ENCODE data around the gene S100PBP. TPM values are rescaled to one million over a fixed set of nuclear protein-coding genes. Genes with fewer than 3 reads are reported as not detected.
A peak's percentile ranks its signal among the peaks of the same experiment; 100 is the strongest.

The S100PBP gene
- total and polyA plus RNA-seq, 2 of the 13 experiments (the other 11 are each of a cell fraction or from before 2014, with no cell fraction given): 20.4 to 26.1 TPM

DNA sequence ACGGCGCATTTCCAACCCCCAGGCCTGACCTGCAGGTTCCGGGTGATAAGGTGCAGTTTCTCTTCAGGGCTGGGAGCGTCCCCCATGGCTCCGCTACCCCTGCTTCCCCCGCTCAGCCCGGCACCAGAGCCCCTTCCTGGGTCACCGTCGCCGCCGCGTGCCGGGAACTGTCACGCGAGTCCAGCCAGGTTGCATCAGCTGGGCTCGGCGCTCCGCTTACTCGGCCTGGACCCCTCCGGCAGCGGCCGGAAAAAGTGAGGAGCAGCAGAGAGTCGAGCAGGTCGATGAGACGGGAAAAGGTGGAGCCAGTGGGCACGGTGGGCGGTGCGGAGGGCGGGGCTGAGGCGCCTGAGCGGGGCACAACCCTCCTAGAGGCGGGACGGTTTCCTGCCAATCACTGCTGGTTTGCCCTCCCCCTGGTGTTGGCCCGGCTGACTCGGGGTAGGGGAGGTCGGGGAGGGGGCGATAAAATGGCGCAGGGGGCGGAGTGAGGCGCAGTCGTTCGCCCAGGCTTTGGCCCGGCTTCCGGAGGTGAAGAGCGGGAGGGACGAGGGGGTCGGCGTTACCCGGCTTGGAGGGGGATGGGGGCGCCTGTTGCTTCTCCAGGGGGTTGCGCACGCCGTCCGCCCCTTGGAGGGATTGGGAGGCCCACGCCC, at the start of gene S100PBP, which contains the start of gene YARS1 (continued):
- TF ChIP-seq MAZ (IDR thresholded peaks at IDR 0.05; ENCODE audit: borderline replicate concordance, low read depth, low read length) (peak; percentile 95), MAZ (CRISPR knock-in tag; IDR thresholded peaks at IDR 0.05; ENCODE audit: low read depth) (peak; percentile 98), BCL6 (CRISPR knock-in tag; IDR thresholded peaks at IDR 0.05) (peak; percentile 71), ZNF235 (CRISPR knock-in tag; IDR thresholded peaks at IDR 0.05; ENCODE audit: borderline replicate concordance) (no peak), HNF4G (IDR thresholded peaks at IDR 0.05; ENCODE audit: borderline replicate concordance, low read depth, low read length) (0 out of 2 replicates have a peak, but pooled peaks have one; percentile 40), HNF4G (CRISPR knock-in tag; IDR thresholded peaks at IDR 0.05; ENCODE audit: borderline replicate concordance, low read depth) (0 out of 2 replicates have a peak, but pooled peaks have one; percentile 47), NFATC3 (CRISPR knock-in tag; IDR thresholded peaks at IDR 0.05) (peak; percentile 66; the same call in 1 of the 2 replicates), SRY (CRISPR knock-in tag; IDR thresholded peaks at IDR 0.05) (peak; percentile 84), SMC3 (IDR thresholded peaks at IDR 0.05; ENCODE audit: low read length) (no peak), RORA (CRISPR knock-in tag; IDR thresholded peaks at IDR 0.05) (no peak), ZNF614 (CRISPR knock-in tag; IDR thresholded peaks at IDR 0.05; ENCODE audit: borderline replicate concordance) (peak; percentile 93; the same call in 1 of the 2 replicates), ZNF343 (CRISPR knock-in tag; IDR thresholded peaks at IDR 0.05) (peak; percentile 84), KMT2A (CRISPR knock-in tag; IDR thresholded peaks at IDR 0.05) (peak; percentile 99), ZNF33A (CRISPR knock-in tag; IDR thresholded peaks at IDR 0.05; ENCODE audit: borderline replicate concordance) (no peak), CAMTA2 (CRISPR knock-in tag; IDR thresholded peaks at IDR 0.05; ENCODE audit: borderline replicate concordance) (no peak; the same call in 1 of the 2 replicates)
- TF ChIP-seq, protein P1, sequence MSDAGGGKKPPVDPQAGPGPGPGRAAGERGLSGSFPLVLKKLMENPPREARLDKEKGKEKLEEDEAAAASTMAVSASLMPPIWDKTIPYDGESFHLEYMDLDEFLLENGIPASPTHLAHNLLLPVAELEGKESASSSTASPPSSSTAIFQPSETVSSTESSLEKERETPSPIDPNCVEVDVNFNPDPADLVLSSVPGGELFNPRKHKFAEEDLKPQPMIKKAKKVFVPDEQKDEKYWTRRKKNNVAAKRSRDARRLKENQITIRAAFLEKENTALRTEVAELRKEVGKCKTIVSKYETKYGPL (CRISPR knock-in tag; IDR thresholded peaks at IDR 0.05): peak; percentile 54; the same call in 1 of the 2 replicates
- TF ChIP-seq, protein P2, sequence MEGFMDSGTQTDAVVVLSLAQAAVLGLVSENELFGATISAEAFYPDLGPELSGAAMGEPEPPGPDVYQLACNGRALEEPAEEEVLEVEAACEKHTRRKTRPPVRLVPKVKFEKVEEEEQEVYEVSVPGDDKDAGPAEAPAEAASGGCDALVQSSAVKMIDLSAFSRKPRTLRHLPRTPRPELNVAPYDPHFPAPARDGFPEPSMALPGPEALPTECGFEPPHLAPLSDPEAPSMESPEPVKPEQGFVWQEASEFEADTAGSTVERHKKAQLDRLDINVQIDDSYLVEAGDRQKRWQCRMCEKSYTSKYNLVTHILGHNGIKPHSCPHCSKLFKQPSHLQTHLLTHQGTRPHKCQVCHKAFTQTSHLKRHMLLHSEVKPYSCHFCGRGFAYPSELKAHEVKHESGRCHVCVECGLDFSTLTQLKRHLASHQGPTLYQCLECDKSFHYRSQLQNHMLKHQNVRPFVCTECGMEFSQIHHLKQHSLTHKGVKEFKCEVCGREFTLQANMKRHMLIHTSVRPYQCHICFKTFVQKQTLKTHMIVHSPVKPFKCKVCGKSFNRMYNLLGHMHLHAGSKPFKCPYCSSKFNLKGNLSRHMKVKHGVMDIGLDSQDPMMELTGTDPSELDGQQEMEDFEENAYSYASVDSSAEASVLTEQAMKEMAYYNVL (CRISPR knock-in tag; IDR thresholded peaks at IDR 0.05; ENCODE audit: borderline replicate concordance): peak; percentile 39; the same call in 1 of the 2 replicates
- TF ChIP-seq, protein P3, sequence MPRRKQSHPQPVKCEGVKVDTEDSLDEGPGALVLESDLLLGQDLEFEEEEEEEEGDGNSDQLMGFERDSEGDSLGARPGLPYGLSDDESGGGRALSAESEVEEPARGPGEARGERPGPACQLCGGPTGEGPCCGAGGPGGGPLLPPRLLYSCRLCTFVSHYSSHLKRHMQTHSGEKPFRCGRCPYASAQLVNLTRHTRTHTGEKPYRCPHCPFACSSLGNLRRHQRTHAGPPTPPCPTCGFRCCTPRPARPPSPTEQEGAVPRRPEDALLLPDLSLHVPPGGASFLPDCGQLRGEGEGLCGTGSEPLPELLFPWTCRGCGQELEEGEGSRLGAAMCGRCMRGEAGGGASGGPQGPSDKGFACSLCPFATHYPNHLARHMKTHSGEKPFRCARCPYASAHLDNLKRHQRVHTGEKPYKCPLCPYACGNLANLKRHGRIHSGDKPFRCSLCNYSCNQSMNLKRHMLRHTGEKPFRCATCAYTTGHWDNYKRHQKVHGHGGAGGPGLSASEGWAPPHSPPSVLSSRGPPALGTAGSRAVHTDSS (CRISPR knock-in tag; conservative IDR thresholded peaks at IDR 0.05): 0 out of 2 replicates have a peak, but pooled peaks have one; percentile 73
- TF ChIP-seq, protein P4, sequence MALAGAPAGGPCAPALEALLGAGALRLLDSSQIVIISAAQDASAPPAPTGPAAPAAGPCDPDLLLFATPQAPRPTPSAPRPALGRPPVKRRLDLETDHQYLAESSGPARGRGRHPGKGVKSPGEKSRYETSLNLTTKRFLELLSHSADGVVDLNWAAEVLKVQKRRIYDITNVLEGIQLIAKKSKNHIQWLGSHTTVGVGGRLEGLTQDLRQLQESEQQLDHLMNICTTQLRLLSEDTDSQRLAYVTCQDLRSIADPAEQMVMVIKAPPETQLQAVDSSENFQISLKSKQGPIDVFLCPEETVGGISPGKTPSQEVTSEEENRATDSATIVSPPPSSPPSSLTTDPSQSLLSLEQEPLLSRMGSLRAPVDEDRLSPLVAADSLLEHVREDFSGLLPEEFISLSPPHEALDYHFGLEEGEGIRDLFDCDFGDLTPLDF (CRISPR knock-in tag; IDR thresholded peaks at IDR 0.05): peak; percentile 43; the same call in 1 of the 2 replicates
- TF ChIP-seq, protein P5, sequence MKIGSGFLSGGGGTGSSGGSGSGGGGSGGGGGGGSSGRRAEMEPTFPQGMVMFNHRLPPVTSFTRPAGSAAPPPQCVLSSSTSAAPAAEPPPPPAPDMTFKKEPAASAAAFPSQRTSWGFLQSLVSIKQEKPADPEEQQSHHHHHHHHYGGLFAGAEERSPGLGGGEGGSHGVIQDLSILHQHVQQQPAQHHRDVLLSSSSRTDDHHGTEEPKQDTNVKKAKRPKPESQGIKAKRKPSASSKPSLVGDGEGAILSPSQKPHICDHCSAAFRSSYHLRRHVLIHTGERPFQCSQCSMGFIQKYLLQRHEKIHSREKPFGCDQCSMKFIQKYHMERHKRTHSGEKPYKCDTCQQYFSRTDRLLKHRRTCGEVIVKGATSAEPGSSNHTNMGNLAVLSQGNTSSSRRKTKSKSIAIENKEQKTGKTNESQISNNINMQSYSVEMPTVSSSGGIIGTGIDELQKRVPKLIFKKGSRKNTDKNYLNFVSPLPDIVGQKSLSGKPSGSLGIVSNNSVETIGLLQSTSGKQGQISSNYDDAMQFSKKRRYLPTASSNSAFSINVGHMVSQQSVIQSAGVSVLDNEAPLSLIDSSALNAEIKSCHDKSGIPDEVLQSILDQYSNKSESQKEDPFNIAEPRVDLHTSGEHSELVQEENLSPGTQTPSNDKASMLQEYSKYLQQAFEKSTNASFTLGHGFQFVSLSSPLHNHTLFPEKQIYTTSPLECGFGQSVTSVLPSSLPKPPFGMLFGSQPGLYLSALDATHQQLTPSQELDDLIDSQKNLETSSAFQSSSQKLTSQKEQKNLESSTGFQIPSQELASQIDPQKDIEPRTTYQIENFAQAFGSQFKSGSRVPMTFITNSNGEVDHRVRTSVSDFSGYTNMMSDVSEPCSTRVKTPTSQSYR (CRISPR knock-in tag; IDR thresholded peaks at IDR 0.05; ENCODE audit: borderline replicate concordance): peak; percentile 55; the same call in 1 of the 2 replicates
